GM19328 (cell line): Measurements from ENCODE around the gene WDR35.
A peak's percentile ranks its signal among the peaks of the same experiment; 100 is the strongest.

Source experiments
- ATAC-seq: cut with Tn5 transposase; IDR thresholded peaks from one replicate; pipeline ENCODE4 v1.9.1; 2021; ENCODE audit warnings: mild to moderate bottlenecking, moderate library complexity; ENCODE audit not compliant: unreplicated experiment

The WDR35 gene

DNA sequence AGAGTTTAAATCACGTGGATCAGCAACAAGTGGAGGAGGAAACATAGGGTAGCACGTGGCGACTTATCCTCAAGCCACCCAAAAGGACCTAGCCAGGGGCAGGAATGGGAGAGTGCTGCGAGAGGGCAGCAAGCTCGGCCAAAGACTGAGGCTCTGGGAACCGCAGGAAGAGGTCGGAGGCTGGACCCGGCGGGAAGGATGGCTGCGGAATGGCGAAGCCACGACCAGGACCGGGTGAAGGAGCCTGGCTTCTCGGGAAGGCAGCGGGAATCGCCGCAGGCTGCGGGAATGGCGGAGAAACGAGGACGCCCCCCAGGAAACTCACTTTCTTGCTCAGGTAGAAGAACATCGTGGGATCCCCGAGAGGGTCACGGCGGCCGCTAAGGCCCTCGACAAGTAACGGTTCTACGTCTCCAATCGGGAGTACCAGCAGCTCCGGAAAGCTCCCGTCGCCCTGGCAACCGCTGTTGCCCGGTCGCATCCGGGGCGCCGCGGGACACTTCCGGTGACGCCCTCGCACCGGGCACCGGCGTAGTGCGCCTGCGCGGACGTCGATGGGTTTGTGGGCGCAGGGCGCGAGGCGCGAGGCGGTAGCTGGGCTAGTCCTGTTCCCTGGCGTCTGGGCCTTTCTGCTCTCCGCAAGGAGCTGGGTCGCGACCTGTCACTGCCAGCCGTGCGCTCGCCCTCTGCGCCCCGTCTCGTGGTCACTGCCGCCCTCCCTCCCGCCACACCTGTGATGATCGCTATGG lies at the start of gene WDR35:
Gene WDR35 (minus strand): TSS at position 439 of the 749 bp plus-strand sequence. CDS start 90 bp downstream, at position 349.
- peak; percentile 81 for ATAC-seq

DNA sequence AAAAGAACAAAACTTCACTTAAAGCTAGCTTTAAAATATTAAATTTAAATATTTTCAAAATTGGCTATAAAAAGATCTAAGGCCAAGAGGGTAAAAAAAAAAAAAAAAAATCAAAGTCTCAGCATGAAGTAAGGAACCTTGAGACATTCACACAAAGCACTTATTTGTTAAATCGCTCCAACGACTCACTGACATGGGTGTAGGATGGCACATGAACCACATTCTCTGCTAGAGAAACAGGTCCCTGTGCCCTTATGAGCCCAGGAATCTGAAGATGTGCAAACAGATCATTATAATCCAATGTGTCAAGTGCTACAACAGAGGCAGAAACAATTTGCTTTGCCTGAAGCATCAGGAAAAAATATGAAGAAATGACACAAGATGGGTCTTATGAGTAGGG lies 47.8 kb upstream of the WDR35 start:
- no peak for ATAC-seq

GRCh38 chr2:20035955-20036666 lies 46.2 kb upstream of the WDR35 start:
- no peak for ATAC-seq

- ATAC-seq, result no peak
Observed at GRCh38 chr2:20034821-20035220, 44.9 kb upstream of the WDR35 start.

- ATAC-seq, result no peak
Observed at GRCh38 chr2:20034218-20034617, 44.3 kb upstream of the WDR35 start.

GRCh38 chr2:20033322-20033721 lies 43.4 kb upstream of the WDR35 start:
- ATAC-seq, result no peak

DNA sequence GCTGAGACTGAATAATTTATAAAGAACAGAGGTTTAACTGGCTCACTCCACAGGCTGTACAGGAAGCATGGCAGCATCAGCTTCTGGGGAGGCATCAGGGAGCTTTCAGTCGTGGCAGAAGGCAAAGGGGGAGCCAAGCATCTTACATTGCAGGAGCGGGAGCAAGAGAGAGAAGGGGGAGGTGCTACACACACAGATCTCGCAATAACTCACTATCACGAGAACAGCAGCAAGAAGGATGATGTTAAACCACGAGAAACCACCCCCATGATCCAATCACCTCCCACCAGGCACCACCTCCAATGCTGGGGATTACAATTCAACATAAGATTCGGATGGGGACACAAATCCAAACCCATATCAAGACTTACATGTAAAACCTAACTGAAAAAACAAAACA lies 40.3 kb upstream of the WDR35 start:
- no peak for ATAC-seq

- no peak for ATAC-seq
Observed at GRCh38 chr2:20027705-20028434, 38.0 kb upstream of the WDR35 start.

GRCh38 chr2:20027260-20027677 lies 37.4 kb upstream of the WDR35 start:
- ATAC-seq, result no peak

DNA sequence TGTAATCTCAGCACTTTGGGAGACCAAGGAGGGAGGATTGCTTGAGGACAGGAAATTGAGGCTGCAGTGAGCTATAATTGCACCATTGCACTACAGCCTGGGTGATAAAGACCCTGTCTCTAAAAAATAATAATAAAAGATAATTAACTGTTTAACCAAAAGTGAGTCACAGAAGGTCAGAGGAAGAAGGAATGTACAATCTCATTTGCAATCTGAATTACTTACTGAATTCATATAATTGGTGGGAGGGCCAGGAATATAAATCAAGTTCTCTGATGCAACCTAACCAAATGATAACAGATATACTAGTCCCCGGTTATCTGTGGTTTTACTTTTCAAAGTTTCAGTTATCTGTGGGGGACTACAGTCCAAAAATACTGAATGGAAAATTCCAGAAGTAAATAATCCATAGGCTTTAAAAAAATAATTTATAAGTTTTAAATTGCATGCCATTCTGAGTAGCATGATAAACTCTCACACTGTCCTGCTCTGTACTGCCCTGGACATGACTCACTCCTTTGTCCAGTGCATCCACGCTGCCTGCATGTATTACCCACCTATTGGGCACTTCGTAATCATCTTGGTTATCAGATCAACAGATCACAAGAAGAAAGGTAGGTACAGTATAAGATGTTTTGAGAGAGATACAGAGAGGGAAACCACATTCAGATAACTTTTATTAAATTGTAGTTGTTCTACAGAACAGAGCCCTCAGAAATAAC lies 35.3 kb upstream of the WDR35 start:
- no peak for ATAC-seq

DNA sequence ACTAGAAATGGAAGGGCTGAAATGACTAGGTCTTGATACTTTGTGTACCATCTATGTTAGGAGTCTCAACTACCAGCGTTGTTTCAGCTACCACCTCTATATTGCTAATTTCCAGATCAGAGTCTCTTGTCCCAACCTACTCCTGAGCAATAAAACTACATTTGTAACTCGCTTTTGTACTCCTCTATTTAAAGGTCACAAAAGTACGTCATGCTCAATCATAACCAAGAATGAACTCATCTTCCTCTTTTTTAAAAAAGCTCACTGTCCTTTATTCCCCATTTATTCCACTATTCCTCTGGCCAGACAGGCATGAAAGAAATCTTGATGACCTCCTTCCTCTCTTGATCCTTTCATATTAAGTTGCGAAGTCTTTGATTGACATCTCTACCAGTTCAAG lies 33.8 kb upstream of the WDR35 start:
- ATAC-seq, result no peak

GRCh38 chr2:20021405-20022009 lies 31.6 kb upstream of the WDR35 start:
- no peak for ATAC-seq

- ATAC-seq, result no peak
Observed at GRCh38 chr2:20019747-20020146, 29.8 kb upstream of the WDR35 start.

- no peak for ATAC-seq
Observed at GRCh38 chr2:20018601-20019152, 28.8 kb upstream of the WDR35 start.

- ATAC-seq, result no peak
Observed at GRCh38 chr2:20016346-20016745, 26.4 kb upstream of the WDR35 start.

GRCh38 chr2:20015482-20016083 lies 25.7 kb upstream of the WDR35 start:
- ATAC-seq, result no peak

GRCh38 chr2:20013126-20013849 lies 23.4 kb upstream of the WDR35 start:
- ATAC-seq, result no peak

GRCh38 chr2:20012282-20013125 lies 22.6 kb upstream of the WDR35 start, which contains the start of gene MATN3:
TSS of gene MATN3 (minus strand) at chr2:20012668. CDS start at chr2:20012631, 37 bp downstream.
- no peak for ATAC-seq

DNA sequence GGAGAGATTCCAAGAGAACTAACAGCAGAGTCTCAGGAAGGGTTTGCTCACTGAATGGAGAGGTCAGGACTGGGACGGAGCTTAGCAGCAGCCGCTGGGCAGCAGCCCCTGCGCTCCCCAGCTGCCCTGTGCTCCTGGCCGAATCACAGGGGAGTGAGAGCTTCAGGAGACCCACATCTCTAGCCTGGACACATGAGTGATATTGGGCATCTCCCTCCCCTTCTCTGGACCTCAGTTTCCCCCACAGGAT lies 22.1 kb upstream of the WDR35 start:
- ATAC-seq, result no peak
